DMS53 treated with DMSO at 0.1 percent for 48 hours (cell line): ENCODE data around the gene GALK1.
"Not testable (repeated sequence)": the region's sequence is repeated elsewhere in the genome, so short reads cannot be mapped to it uniquely, and the experiment has no call there.

Experiments used
- DNase-seq: peaks from one replicate; lab custom pipeline; 2025; ENCODE audit not compliant: unreplicated experiment; lab: John Stamatoyannopoulos, UW

GALK1 gene

DNA sequence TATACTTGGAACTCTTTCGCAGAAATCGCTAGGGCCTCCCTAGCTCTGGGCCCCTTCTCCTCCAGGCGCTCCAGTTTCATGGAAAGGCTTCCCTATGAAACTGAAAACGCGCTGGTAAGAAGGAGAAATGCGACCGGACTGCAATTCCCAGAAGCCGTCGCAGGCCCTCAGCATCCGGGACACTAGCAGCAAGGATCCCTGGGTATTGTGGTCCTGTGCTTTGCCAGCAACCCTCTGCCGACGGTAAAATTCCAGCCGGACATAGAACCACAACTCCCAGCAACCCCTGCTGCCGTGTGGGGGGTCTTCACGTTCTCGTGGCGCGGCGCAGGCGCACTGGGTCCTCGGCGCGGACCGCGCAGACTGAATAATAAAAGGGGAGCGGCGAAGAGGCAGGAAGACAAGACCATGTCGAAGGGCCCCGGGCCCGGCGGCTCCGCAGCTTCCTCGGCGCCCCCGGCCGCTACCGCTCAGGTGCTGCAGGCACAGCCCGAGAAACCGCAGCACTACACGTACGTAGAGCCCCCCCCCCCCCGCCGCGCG is 19.6 kb upstream of the GALK1 start, which contains the start of gene UNK:
Gene UNK (plus strand): TSS at position 334 of the 543 bp plus-strand sequence. CDS start 75 bp downstream, at position 409.
- peak; percentile 98 for DNase-seq

DNA sequence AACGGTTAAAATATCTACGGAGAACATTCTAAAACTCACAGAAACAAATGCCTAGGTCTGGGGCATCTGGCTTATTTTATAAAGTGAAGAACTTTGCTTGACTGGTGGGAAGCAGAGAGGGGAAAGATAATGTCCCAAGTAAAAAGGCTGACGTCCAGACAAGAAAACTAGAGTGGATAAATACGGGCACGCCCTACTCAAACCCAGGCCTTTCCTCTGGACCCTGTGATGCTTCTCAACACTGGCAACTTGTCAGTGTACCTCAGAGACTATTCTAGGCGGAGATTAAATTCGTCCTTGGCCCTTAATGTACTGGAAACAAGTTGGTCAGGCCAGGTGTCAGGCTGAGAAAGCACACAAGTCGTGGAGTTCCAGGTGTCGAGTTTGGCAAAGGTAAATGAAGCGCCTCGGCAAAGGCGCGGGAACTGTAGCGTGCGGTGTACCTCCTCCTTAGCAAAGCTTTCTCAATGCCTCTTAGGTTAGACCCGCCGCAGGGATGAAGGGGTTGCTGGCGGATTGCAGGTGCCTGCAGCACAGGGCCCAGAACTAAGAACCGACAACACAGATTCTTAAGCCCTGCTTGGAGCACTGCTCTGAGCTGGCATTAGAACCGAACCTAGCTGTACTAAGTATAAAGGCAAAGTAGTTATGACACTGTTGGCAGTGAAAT is 18.9 kb upstream of the GALK1 start:
- peak; percentile 65 for DNase-seq

DNA sequence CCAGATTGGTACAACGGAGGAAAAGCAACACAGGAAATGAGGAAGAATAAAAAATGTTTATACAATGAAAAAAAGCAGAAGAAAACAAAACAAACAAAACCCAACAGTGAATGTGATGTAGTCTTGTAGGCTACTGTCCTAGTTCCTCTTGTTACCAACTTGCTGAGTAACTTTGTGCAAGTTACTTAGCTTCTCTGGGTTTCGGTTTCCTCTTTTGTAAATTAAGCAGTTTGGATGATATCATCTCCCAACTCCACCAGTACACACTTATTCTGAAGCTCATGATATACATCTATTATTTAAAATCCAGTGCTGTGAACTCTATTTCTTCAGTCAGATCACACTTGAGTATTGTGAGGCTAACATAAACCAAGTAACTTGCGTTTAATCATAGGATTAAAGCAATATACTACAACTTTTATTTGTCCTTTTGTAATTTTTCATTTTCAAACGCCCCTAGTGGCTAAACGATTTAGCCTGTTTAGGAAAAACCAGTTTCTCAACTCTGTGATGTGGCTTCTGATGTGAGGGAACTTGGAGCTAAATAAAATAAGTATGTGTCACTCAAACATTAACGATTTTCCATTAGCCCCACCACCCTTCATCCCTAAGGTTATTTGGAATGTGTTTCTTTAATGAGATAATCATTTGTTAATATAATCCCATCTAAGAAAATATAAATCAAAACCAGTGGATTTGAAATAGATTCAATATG is 18.2 kb upstream of the GALK1 start:
- DNase-seq, result peak; percentile 88

DNA sequence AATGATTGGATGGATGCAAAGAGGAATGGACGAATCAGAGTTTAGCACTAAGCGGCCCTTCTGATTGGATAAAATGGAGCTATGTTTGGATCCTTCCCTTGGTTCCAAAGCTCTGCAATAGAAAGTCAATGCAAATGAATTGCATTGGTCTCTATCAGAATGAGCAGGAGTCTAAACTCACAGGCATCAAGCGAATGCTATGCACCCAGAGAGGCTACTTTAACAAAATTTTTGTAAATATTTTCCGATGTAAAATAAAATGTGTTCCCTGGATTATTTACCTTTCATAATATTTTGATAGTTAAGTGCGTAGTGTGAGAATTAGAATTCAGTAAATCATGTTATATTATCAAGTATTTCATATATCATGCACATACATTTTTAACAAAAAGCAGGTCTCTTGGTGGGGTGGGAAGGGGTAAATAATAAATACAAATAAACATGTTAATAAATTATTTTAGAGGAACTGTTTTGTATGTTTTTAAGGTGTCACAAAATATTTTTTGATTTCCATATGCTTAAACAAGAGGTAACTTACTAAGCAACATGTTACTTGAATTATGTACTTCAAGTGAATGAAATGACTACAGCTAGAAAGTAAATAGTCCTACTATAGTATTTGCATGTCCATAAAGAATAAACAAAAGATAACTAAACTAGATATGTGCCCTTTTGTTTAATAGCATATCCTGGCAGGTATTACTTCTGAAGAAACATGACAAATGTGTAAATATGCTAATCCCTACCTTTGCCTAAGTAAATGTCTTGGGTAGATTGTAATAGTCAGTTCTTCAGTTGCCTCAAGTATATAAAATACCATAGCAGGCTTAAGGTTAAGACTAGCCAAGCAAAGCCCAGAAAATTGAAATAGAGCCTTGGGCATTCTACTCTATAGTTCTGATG is 15.2 kb upstream of the GALK1 start:
- DNase-seq, result no peak

DNA sequence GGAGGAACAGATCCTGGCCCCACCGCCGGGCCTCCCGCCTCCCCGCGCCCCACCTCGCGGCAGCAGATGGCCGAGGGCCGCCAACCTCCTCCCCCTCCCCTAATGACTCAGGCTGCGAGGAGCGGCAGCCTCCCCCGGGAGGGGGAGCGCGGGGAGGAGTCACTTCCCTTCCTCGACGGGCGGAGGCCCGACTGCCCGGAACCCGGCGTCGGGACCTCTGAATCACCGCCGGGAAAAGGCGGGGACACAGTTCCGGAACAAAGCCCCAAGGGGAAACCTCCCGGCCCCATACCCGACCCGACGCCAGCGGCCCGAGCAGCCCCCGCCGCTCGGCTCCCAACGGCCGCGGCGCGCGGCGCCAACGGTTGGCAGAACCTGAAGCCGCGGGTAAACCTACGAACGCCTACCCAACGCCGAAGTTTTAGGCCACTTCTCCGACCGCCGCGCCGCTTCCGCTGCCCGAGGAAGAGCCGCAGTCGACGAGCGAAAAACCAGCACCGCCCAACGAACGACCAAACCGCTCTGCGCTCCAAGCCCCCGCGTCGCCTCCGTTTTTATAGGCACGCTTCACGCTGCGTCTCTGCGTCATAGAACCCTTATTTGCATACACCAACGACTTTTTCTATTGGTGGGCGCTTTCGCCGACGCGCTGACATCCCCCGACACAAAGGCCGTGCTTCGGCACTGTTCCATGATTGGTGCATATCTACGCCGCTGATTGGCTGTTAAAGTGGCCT is 14.4 kb upstream of the GALK1 start:
- DNase-seq, result peak; percentile 100

DNA sequence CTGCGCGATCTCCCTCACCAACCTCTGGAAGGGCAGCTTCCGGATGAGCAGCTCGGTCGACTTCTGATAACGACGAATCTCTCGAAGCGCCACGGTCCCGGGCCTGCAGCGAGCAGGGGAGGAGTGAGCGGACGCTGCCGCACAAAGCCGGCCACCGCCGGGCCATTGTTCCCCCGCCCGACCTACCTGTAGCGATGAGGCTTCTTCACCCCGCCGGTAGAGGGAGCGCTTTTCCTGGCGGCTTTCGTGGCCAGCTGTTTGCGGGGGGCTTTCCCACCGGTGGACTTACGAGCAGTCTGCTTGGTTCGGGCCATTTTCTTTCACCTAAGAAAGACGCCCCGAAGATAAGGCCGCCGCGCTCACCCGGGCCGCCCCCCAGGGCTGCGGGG is 13.9 kb upstream of the GALK1 start:
- peak; percentile 36 for DNase-seq

DNA sequence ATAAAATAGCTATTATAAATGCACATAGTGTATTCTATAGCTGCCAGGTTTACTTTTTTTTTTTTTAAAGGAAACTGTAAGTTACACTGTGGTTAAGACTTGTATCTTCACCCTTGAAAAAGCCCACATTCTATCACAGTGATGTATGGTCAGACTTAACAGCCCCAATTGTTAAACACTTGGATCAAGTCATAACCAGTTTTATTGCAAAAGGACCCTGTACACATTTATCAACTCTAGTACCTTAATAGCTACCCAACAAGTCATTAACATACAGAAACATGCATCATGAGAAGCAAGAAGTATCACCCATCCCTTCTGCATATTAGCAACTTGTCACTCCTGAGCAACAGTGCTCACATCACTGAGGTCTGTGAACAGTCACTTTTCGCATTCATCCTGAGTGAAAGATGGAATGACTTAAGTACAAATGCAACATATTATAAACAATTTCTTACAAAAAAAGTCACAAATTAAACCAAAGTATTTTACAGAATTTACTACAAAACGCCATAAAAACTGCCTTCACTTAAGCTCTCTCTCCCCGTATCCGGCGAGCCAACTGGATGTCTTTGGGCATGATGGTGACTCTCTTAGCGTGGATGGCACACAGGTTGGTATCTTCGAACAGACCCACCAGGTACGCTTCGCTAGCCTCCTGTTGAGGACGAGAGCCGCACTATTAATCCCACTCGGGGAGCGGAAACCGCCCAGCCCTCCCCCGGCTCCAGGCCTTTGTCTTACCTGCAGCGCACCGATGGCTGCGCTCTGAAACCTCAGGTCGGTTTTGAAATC is 13.3 kb upstream of the GALK1 start:
- not testable (repeated sequence) for DNase-seq

DNA sequence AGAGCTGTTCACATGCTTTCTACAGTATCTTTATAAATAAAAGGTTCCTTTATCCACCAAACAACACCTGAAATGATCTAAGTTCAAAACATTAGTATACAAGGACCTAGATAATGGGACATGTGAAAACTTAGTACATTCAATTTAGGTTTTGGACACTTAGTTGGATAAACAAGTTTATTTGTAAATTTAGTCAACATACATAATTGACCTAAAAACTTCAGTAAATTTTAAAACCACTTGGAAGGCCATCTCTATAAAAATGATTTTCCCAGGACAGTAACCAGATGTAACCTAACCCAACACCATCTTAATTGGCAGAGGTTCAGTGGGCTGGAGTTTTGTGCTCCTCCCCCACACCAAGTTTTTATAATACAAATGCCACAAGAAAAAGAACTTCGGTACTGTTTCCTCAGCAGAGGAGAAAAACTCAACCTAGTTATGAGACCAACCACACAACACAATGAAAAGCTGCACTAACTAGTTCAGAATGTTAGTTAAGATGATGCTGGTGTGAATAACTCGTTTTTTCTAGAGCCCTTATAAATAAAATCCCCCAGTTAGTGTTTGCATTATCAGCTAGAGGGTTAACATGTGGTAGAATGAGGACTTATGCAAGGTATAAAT is 12.4 kb upstream of the GALK1 start:
- DNase-seq, result no peak

DNA sequence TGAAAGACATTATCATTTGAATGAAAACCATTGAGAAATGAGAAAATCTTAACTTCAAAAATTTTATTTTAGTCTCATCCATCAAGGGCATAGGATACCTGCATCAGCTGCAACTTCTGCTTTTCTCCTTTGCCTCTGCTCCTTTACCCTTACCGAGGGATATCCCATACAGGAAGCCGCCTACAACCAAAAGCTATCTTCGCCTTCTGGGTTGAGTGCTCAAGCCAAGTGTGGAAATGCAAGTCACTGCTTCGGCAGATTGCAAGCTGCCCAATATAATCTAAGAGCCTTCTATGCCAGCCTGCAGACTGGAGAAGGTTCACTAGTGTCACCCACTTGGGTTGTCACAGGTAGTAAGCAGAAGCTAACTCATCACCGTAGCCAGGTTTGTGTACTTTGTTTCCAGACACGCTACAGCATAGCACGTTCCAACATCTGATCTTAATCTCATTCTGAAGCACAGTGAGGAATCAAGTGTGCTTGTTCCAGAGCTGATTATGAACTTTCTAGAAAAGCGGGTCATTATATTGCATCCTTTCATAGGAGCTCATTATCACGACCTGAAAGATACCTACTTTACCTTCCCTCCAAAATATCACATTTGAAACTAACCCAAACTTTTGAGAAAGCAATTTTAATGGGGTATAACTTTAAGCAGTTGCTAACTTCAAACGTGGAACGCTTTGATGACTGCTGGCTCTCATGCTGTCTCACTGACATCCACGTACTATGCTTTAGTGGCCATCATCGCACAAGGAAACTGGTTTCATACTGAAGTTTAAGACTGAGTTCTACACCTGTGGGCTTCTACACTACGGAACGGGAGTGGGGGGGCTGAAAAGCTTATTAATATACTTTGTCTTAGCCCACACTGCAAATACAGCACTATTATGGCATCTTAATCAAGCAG is 11.6 kb upstream of the GALK1 start:
- DNase-seq, result peak; percentile 64

DNA sequence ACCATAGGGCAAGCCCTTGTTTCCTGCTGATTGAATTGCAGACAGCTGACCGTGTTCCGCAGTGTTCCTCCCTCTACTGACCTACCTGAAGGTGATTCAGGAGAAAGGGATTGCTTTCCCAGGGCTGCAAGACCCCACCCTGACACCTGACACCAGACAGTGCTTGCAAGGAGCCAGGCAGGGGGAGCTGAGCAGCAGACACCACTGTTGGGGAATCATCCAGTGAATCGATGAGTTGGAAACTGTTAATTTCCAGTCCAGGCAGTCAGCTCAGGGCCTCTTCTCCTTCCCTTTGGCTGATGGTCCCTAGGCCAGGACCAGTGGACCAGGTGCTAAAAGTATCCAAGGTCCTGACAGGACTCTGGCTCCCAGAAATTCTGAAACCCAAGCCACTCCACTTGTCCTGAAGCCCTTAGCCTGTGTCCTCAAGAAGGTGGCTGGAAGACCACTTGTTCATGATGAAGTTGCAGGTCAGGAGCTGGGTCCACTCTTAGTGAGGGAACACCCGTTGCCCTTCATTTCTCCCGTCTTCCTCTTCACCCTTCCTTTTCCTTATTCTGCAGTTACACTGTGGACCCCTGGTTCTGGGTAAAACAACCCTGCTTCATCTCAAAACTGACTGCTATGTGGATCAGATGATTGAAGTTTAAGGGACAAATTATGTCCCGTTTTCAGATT is 10.1 kb upstream of the GALK1 start:
- no peak for DNase-seq

DNA sequence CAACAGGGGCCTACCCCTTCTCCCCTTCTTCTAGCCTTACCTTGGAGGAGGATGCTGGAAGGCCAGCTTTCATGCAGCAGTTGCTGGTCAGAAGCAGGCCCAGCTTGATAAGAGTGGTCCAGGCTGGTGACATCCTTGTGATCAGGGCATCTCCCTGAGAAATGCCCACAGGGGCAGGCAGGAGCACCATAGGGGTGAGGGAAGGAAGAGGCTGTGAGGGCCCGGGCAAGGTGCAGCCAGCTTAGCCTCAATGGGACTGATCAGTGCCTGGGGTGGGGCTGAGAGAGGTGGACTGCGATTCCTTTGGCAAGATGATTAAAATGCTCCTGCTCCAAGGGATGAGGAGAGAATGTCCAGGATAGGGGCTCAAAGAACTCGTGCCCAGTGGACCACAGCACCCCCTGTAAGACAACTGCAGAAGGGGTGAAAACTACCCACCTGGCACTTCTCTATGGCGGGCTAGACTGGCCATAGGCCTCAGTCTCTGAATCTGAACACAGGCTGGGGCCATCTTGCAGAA is 9.5 kb upstream of the GALK1 start:
- DNase-seq, result no peak

DNA sequence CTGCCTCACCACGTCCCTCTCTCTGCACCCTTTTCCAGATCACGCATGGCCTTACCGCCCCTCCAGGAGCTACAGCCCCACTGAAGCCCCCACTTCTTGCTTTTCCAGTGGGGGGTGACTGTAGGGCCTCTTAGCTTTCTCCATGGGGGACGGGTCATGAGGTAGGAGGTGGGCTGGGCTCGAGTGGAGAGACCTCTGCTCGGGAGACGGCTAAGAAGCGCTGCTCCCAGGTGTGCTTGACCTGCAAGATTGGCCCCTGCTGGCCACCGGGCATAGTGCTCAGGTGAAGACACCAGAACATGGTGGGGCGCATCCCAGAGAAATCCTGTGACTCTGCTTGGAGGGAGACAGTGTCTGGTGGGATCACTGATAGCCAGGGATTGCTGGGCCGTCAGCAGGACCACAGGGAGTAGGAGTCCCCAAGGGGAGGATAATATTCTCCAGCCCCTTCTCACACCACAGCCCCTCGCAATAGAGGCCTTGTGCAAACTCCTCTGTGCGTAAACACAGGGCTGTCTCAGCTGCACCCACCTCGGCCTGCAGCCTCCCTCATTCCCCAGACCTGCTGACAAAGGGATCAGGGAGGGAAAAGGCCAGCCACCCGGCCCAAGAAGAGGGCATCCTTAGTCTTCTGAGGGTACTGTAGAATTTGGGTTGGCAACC is 8.9 kb upstream of the GALK1 start:
- DNase-seq, result no peak

DNA sequence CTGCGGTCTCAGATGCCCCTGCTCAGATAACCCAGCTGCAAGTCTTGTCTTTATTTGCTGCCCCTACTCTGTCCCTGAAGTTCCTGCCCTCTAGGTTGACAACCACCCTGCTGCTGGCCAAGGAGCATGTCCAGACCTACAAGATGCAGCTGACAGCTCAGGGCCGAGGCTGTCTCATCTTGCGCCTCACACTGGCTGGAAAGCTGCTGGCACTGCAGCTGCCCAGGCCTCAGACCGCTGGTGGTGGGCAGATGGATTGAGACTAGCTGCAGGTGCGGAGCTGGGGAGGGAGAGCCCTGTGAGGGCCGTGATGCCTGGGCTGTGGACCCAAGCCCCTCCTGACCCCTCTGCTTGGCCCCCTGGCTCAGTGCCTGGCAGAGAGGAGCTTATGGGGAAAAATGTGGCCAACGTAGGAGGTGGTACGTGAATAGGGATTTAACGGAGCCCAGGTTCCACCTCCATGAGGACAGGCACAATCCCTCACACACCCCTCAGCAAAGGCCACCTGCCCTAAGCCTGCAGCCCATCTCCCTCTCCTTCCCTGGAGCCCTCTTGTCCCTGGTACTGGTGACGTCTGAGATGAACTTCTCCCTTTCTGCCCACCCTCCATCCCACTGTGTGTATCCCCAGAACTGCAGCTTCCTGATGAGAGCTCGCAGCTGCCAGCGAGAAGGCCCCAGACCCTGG is 8.3 kb upstream of the GALK1 start:
- no peak for DNase-seq

DNA sequence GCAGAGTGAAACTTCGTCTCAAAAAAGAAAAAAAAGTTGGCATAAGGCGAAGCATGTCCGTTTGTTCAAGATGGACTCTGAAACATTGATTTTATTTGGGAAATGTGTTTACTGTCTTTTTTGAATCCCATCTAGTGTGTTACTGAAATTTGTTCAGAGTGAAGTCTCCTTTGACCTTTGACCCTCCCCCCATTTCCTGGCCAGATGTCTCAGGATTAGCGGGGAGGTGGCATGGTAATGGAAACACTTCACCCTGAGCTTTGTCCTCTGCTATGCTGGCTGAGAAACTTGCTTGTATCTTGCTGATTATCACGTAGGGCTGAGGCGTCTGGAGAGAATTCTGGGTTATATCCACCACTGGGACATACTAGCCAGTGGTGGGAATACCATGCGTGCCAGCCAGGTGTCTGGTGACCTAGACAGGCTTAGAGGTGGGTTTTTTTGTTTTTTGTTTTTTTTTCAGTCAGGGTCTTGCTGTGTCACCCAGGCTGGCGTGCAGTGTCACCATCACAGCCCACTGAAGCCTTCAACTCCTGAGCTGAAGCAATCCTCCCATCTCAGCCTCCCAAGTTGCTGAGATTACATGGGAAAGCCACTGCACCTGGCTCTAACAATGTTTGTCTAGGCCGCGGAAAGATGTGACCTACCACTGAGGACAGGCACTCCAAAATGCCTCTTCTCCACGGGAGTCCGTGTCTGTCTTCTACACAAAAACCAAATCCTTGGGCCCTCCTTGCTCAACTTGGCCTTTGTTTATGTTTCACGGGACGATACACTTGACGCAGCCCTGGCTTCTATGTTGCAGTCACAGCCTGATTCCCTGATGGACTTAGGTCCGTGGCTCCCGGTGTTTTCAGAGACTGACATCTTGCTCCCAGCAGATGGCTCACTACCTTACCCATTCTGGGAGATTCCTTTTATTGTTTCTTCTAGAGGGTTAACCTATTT is 6.6 kb upstream of the GALK1 start:
- DNase-seq, result peak; percentile 35

DNA sequence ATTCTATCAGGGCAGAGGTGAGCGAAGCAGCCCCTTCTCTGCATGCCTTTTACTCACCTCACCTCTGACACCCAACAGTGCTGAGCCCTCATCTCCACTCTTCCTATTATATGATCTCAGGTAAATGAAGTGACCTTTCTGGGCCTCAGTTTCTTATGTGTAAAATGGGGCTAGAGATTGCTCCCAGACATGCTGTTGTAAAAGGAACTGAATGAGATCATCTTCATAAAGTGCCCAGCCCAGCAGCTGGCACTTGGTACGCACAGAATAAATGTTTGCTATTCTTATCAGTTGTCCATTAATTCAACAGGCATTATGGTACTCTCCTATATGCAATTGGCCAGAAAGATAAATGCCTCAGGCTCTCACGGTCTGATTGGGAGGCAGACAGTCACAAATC is 4.5 kb upstream of the GALK1 start:
- peak; percentile 70 for DNase-seq
